GM18520 (cell line): ENCODE data around the gene CASP10.
A peak's percentile ranks its signal among the peaks of the same experiment; 100 is the strongest.

Source experiments
- ATAC-seq: cut with Tn5 transposase; IDR thresholded peaks from one replicate; pipeline ENCODE4 v1.9.1; 2021; ENCODE audit not compliant: unreplicated experiment

The CASP10 gene

DNA sequence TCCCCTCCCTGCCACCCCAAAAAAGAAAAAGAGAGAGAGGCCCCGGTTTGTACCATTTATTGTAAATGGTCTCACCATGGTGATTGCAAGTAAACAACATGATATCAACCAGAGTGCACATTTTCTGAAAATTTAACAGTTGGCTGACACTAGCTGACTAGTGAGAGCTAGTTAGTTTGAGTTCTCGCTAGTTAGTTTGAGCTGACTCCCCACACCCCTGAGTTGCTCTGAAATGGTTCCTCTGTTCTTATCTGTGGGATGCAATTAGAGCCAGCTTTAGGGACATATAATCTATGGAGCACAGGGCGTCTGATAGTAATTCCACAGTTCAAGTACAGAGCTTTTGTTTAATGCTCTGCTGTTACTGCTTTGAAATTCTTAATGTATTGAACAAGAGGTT lies 13.1 kb downstream of the CASP10 start:
- no peak for ATAC-seq

DNA sequence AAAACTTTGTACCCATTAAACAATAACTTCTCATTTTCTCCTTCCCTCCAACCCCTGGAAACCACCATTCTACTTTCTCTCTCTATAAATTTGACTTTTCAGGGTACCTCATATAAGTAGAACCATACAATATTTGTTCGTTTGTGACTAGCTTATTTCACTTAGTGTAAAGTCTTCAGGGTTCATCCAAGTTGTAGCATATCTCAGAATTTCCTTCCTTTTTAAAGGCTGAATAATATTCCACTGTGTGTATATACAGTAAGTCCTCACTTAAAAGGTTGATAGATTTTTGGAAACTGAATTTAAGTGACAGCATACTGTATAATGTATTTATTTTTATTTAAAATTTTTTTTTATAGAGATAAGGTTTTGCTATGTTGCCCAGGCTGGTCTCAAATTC lies 13.9 kb downstream of the CASP10 start:
- ATAC-seq, result no peak

DNA sequence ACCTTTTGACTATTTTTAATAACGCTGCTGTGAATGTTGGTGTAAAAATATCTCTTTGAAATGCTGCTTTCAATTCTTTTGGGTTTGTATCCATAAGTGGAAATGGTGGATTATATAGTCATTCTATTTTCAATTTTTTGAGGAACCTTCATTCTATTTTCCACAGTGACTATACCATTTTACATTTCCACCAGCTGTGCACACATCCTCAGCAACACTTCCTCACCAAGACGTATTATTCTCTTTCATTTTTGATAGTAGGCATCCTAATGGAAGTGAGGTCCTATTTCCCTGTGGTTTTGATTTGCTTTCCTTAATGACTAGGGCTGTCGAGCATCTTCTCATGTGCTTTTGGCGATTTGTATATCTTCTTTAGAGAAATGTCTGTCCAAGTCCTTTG lies 14.8 kb downstream of the CASP10 start:
- ATAC-seq, result no peak

DNA sequence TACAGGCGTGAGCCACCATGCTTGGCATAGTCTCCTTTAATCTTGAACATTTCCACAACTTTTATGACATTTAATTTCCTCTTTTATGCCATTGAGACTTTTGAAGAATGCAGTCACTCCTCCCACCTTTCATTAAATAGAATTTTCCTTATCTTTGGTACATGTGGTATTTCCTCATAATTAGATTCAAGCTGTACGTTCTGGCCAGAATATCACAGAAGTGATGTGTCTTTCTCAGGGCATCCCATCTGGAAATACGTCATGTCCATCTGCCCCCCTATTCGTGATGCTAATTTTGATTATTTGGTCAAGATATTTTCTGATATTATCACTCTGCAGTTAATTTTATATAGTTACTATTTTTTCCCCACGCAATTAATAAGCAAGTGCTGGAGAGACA lies 16.9 kb downstream of the CASP10 start:
- ATAC-seq, result no peak

DNA sequence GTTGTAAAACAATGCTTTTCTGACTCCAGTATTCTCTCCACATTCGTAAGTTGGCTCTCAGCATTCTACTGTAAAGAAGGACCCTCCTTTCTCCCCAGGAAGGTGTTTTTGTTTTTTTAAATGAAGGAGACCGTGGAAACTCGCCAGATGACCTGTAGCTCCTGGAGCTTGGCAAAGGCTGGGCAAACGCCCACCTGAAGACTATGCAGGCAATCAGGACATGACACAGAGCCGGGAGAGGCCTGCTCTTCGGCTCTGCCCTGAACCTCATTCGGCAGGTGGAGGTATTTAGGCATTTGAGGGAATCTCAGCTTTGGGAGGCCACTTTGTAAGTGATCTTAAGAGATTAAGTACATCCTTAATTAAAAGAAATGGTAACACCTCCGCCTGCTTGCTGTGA lies 17.4 kb downstream of the CASP10 start:
- ATAC-seq, result no peak

DNA sequence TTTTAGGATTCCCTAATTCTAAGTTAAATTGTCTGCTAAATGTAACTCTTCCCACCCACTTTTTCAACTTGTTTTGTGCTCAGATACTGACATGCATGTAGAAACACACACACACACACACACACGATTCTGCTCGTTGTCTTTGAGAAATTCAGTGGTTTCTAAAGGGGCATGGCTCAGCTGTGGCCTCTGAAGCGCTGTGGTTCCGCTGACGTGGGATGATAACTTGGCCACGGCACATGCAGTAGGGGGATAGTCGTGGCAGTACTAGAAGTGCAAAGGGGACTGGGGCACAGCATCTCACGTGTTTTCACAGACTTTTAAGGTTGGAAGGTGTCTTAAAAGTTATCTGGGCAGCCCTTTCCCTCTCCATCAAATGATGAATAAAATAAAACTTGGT lies 18.4 kb downstream of the CASP10 start:
- no peak for ATAC-seq

DNA sequence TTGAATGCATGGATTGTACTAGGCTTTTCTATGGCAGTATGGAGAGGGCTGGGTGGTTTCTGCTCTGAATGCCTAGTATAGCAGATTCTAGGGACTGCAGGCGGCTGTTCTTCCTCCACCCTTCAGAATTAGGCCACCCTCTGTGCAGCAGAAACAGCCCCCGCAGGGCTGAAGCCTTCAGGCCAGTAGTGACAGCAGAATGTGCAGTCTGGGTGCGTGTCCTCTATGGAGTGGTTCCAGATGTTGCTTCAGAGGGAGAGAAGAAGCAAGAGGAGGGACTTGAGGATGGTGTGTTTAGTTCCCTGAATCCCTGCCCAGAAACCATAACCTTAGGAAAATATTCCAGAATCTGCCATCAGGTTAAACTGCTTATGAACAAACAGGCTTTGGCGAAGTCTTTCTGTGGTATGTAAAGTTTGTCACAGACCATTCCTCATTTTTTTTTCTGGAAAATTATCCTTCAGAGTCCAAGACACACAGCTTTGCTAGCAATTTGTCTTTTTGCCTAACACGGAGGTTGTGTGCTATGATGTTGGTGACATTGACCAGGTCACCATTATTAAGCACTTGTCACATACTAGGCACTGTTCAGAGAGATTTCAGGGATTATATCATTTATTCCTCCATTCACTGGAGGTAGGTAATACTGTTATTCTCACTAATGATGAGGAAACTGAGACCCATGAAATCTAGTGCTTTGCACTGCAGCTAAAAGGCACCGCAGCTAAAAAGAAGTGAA lies 21.1 kb downstream of the CASP10 start:
- no peak for ATAC-seq

DNA sequence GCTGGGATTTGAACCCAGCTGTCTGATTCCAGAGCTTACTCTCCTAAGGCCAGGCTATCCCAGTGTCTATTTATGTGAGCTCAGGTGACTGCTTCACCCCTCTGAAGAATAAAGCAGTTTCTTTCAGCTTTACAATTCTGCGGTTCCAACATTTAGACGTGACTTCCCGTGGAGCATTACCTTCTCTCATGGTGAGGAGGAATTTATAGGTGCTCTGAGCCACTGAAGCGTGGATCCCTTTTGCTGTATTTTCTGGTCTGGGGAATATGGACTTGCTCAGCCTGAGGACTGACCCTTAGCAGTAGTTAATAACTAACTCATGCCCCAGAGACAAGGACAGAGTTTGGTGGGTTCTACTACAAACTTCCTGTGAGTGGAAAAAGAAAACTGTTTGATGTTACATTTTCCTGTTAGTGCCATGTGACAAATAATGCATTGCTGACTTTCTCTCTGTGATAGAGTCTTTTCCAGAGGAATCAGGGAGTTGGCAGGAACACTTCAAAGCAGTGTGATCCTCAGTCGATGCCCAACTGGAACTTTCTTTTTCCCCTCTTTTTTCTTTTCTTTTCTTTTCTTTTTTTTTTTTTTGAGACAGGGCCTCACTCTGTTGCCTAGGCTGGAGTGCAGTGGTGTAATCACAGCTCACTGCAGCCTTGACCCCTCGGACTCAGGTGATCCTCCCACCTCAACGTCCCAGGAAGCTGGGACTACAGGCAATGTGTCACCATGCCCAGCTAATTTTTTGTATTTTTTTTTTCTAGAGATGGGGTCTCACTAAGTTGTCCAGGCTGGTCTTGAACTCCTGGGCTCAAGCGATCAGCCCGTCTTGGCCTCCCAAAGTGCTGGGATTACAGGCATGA lies 21.9 kb downstream of the CASP10 start:
- ATAC-seq, result no peak

DNA sequence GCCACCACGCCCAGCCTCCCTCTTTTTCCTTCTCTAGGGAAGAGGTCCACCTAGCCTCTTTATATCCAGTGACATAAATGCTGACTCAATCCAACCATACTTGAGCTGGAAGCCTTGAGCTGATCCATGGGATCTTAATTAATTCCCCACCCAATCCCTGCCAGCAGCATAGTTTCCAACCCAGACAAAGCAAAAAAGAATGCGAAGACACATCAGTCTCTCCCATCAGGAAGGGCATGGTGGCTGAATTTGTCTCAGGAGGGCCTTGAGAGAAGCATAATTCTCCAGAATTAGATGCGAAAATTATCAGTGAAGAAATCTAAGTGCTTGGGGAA lies 22.5 kb downstream of the CASP10 start:
- no peak for ATAC-seq

DNA sequence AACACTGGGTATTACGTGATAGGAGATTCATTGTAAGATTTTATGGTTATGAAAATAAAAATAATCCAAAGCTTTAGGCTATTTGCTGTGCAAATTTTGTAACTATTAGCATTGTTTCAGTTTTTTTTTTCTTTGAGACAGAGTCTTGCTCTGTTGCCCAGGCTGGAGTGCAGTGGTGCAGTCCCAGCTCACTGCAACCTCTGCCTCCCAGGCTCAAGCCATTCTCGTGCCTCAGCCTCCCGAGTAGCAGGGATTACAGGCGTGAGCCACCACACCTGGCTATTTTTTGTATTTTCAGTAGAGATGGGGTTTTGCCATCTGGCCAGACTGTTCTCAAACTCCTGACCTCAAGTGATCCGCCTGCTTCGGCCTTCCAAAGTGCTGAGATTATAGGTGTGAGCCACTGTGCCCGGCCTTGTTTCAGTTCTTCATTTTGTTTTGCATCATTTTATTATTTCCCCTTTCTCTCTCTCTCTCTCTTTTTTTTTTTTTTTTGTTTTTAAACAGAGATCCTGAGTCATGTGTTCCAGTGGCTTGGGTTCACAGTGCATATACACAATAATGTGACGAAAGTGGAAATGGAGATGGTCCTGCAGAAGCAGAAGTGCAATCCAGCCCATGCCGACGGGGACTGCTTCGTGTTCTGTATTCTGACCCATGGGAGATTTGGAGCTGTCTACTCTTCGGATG lies 25.8 kb downstream of the CASP10 start:
- peak; percentile 45 for ATAC-seq

DNA sequence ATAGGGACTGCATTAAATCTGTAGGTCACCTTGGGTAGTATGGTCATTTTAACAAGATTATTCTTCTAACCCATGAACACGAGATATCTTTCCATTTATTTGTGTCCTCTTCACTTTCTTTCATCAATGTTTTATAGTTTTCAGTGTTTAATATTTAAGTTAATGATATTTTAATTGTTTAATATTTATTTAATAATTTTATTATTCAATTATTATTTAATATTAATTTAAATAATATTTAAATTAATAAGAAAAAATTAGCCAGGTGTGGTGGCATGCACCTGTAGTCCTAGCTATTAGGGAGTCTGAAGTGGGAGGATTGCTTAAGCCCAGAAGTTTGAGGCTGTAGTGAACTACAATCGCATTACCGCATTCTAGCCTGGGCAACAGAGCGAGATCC lies 33.0 kb downstream of the CASP10 start:
- ATAC-seq, result no peak

DNA sequence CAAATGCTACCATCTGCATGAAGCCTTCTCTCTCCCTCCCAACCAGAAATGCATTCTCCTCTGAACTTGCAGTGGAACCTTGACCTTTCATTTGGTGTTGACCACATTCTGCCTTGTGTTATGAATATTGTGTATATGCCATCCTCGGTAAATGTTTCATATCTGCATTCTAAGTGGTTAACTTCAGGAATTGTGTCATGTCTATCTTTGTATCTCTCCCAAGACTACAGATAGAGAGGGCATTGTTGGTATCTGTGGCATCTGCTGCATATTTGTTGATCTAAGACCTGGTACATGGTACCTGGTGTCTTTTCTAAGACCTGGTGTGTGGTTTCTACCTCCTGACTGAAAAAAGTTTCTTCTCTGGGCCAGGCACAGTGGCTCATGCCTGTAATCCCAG lies 34.0 kb downstream of the CASP10 start:
- ATAC-seq, result no peak

DNA sequence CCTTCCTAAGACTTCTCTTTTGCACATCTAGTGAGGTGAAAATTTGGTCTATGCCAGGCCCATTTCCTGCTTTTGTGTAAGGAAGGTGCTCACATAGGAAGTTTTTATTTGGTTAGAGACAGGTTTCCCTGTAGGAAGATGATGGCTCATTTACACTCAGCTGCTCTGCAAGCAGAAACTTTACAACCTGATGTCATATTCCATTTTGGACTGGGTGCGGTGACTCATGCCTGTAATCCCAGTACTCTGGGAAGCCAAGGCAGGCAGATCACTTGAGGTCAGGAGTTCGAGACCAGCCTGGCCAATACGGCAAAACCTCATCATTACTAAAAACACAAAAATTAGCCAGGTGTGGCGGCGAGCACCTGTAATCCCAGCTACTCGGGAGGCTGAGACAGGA lies 35.8 kb downstream of the CASP10 start:
- no peak for ATAC-seq

DNA sequence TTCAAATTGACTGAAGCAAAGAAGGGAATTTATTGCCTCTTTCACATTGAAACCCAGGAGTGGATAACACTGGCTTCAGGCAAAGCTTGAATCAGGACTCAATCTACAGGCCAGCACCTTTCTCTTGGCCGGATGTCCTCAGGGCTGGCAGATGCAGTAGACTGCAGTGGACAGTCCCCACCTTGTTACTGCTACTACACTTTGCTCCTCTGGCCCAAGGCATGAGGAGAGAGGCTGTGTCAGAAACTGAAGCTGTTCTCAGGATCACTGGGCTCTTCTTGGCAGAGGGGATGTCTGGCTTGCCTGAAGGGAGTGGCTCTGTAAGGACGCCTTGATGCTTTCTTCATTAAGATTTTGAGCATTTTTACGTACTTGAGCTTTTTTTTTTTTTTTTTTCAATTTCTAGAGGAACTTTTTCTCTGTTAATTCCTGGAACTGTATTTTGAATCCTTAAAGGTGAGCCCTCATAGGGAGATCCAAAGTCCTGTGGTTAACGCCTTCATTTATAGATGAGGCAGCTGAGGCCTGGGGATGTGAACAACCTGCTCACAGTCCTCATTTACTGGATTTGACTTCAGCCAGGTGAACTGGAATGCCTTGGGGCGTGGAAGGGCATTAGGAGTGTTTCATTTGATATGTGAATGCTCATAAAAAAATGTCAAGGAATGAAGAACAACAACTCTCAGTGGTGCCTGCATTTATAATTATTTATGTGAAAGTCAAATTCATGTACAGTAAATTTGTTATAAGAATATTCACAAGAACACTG lies 36.6 kb downstream of the CASP10 start:
- ATAC-seq, result no peak

DNA sequence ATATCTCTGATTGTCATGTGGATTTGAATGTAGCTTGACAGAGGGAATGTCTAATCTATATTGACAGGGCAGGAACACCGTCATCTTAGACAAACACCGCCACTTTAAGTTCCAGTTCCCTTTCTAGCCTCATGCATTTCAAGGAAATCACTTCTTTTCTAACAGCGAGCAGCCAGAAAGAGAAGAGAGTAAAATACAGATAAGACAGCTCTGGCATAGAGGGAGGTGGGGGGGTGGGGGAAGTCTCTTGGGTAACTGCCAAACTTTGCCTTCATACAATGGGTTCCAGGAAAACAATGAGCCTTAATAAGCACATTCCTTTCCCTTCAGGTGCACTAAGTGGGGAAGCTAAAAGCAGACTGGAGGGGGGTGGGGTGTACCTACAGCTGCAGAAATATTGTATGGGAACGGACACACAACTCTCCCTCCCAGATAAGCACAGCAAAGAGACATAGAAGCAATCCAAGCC lies 37.2 kb downstream of the CASP10 start:
- ATAC-seq, result no peak

DNA sequence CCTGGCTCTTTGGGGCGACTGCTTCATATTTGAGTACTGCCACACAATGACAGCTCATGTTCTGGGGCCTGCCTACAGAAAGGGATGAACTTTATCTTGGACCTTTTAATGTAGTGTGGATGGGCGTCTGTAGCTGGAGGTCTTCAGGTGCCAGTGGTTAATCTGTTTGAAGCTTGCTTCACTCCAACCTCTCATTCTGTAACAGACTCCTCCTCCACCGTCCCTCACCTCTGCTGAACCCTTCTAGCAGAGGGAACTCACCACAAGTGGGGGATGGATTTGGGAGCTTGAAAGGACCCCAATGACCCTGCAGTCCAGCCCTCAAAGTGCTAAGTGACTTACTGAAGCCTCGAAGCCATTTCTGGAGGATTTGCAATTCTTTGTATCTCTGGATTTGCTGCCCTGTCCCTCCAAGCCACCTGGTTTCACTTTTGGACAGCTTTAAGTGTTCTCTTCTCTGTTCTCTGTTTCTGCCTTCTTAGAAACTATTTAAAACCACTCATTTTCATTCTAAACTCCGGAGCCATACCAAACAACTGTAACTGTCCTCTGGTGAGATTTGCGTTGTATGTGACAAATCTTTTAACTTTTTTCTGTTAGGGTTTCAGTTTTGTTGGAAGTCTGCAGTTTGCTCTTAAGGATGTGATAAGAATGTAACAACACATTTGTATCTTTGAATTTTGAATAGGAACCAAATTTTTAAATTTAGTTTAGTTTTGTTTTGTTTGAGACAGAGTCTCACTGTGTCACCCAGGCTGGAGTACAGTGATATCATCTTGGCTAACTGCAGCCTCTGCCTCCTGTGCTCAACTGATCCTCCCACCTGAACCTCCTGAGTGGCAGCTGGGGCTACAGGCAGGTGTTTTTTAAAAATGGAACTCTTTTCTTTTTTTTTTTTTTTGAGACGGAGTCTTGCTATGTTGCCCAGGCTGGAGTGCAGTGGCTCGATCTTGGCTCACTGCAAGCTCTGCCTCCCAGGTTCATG lies 40.4 kb downstream of the CASP10 start:
- peak; percentile 88 for ATAC-seq

DNA sequence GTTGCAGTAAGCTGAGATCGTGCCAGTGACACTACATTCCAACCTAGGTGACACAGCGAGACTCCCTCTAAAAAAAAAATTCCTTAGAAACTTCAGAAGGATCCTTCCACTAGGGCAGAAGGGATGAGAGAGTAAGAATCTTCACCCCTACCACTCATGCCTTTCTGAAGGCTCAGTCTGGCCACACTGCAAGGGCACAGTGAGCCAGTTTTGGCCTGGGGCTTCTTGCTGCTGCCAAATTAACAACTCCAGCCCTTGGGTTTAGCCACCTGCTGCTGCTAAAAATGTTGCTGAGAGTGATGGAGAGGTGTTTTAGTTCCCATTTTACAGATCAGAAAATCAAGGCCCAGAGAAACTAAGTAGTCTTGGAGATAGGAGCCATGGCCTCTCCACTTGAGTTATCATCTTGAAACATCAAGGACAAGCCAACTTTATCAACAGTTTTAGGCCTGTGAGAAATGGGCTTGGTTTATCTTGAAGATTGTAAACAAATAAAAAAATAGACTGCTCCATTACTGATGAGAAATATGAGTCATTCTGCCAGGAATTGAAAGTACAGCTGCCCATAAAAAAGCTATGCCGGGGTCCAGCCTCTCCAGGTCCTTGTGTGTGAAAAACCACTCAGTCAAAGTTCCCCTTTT lies 45.5 kb downstream of the CASP10 start:
- no peak for ATAC-seq

DNA sequence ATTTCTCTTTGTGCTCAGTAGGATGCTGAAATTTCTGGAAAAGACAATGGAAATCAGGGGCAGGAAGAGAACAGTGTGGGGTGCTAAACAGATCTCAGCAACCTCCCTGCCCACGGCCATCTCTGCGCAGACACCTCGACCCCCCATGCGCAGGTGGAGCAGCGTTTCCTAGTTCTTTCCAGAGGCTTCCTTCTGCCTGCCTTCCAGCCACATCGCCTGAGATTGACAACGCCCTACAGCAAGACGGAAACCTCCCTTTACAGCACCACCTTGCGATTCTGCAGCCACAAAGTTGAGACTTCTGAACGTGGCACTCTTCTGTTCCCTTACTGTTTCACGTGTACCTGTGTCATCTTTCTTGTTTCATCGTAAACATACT lies 46.0 kb downstream of the CASP10 start:
- ATAC-seq, result no peak

DNA sequence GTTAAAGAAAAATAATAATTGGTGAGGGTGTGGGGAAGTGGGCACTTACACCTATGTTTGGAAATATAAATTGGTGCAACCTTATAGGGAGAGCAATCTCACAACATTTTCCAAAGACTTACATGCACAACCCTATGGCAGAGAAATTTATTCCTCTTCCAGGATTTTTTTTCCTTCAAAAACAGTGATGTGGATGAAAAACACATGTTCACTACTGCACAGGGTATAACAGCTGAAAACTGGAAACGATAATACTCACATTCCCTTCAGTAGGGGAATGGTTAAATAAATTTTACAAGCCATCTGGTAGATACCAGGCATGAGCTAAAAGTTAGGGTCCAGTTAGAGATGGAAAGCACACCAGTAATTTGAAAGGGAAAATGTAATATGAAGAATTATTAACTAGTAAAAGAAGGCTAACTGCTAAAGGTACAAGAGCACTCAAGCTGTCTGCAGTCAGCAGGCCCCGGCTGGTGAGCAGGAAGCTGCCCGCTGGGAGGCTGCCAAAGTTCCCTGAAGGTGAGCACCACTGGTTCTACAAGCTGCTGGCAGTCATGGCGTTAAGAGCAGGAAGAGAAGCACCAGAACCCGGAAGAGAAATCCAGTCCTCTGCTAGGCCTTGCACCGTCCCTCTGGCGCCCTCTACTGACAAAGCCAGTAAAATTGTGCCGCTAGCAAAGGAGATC lies 49.0 kb downstream of the CASP10 start:
- peak; percentile 40 for ATAC-seq
